Gastroesophageal sphincter (tissue), 4 donors: Measurements from ENCODE around the gene HELB. TPM values are rescaled to one million over a fixed set of nuclear protein-coding genes. Genes with fewer than 3 reads are reported as not detected.

Source experiments
- ATAC-seq: fragments of 150-250 bp; one replicate; pipeline ENCODE4 v1.9.1; 2016; ENCODE audit warnings: mild to moderate bottlenecking, moderate library complexity
- H3K27ac ChIP-seq, 4 donors: fragments of 200-600 bp; sonication (generic) in 3 of 4; 1 replicate in 3 of 4; 2 replicates in 1 of 4; pipeline ENCODE4 v1.5.1; 2016 to 2019
- H3K27me3 ChIP-seq: fragments of 200-600 bp; sonication (generic); one replicate; pipeline ENCODE4 v1.5.1; 2019
- H3K36me3 ChIP-seq, 2 donors: fragments of 200-600 bp; sonication (generic); one replicate each; pipeline ENCODE4 v1.5.1; 2019; ENCODE audit warnings: control low read depth in 1 of 2
- H3K4me1 ChIP-seq, 3 donors: fragments of 200-600 bp; sonication (generic); 1 replicate in 2 of 3; 2 replicates in 1 of 3; pipeline ENCODE4 v1.5.1; 2016 to 2019; ENCODE audit warnings: control low read depth in 2 of 3
- H3K4me3 ChIP-seq, 2 donors: fragments of 200-600 bp; sonication (generic); one replicate each; pipeline ENCODE4 v1.5.1; 2019; ENCODE audit warnings: mild to moderate bottlenecking in 1 of 2, moderate library complexity in 1 of 2
- H3K9me3 ChIP-seq, 3 donors: fragments of 200-600 bp; sonication (generic); one replicate each; pipeline ENCODE4 v1.5.1; 2017 to 2019; ENCODE audit warnings: control low read depth in 2 of 3
- CTCF ChIP-seq, 4 experiments: fragments of 200-600 bp in 2 of 4; fragments of 450-650 bp in 2 of 4; sonication (generic) in 1 of 4; IDR thresholded peaks; one replicate each; pipeline ENCODE4 v1.5.1; 2017 to 2019; ENCODE audit warnings: antibody characterized with exemption in 4 of 4, mild to moderate bottlenecking in 2 of 4, moderate library complexity in 2 of 4
- EP300 ChIP-seq: sonication (generic); formaldehyde crosslinking; IDR thresholded peaks from one replicate; pipeline ENCODE4 v1.6.1; 2017; ENCODE audit warnings: antibody characterized with exemption, mild to moderate bottlenecking
- POLR2A ChIP-seq, 2 donors: fragments of 450-650 bp; IDR thresholded peaks; one replicate each; pipeline ENCODE4 v1.6.1; 2017; ENCODE audit warnings: antibody characterized with exemption in 2 of 2, mild to moderate bottlenecking in 2 of 2, moderate library complexity in 1 of 2
- POLR2AphosphoS5 ChIP-seq: sonication (generic); formaldehyde crosslinking; IDR thresholded peaks from one replicate; pipeline ENCODE4 v1.6.1; 2017; ENCODE audit warnings: antibody characterized with exemption
- WGBS, 2 donors: methylation state at CpG; one replicate each; pipeline ENCODE4 v1.1.5; 2018; ENCODE audit warnings: low coverage in 1 of 2; 5-methylcytosine and 5-hydroxymethylcytosine counted together
- total RNA-seq, 4 donors: library from RNA; depleted of rRNA; stranded (reverse); fragments of >200 nt; gene quantifications; one replicate each; pipeline ENCODE4 v1.1.0, GENCODE V29; 2016

The HELB gene
- total RNA-seq, 4 donors from 2014 or later: 0.78 to 3.0 (median 1.5) TPM

GRCh38 chr12:66321435-66321834, 19.1 kb downstream of the HELB start:
- Histone ChIP-seq H3K4me1 (no peaks in the 10 kb centered on the region), H3K27ac (no peak overlapping the region), H3K36me3 (peaks cover 0 to 38% of the 10 kb centered on the region in 2 donors), H3K4me3 (no peak overlapping the region), H3K27me3 (no peaks in the 10 kb centered on the region), H3K9me3 (no peaks in the 10 kb centered on the region)
- no peak for ATAC-seq
- TF ChIP-seq POLR2AphosphoS5 (no peak), EP300 (no peak), POLR2A (IDR thresholded peaks at IDR 0.05) (no peak), CTCF (IDR thresholded peaks at IDR 0.05) (no peak)

GRCh38 chr12:66323017-66323416, 20.7 kb downstream of the HELB start:
- H3K36me3 ChIP-seq: peaks cover 0 to 42% of the 10 kb centered on the region in 2 donors
- no peak for ATAC-seq
- H3K4me1 ChIP-seq: no peaks in the 10 kb centered on the region
- 100% methylated on average over 1 of the region's 1 CpG; no CpG with 5 or more reads in 1 of the 2 donors for WGBS, 2 donors
- TF ChIP-seq CTCF (IDR thresholded peaks at IDR 0.05) (no peak), POLR2AphosphoS5 (no peak), EP300 (no peak), POLR2A (IDR thresholded peaks at IDR 0.05) (no peak)
- H3K27ac ChIP-seq: no peak overlapping the region
- H3K27me3 ChIP-seq: no peaks in the 10 kb centered on the region
- no peaks in the 10 kb centered on the region for H3K9me3 ChIP-seq
- no peak overlapping the region for H3K4me3 ChIP-seq

GRCh38 chr12:66329941-66330340, 27.6 kb downstream of the HELB start:
- TF ChIP-seq EP300 (no peak), POLR2A (IDR thresholded peaks at IDR 0.05) (no peak), POLR2AphosphoS5 (no peak), CTCF (IDR thresholded peaks at IDR 0.05) (no peak)
- Histone ChIP-seq H3K9me3 (no peaks in the 10 kb centered on the region), H3K4me3 (no peak overlapping the region), H3K4me1 (no peaks in the 10 kb centered on the region), H3K27ac (no peak overlapping the region), H3K36me3 (peaks cover 0 to 30% of the 10 kb centered on the region in 2 donors), H3K27me3 (no peaks in the 10 kb centered on the region)
- no peak for ATAC-seq
- WGBS, 2 donors: 83% methylated on average over 5 of the region's 5 CpGs

GRCh38 chr12:66331016-66331415, 28.7 kb downstream of the HELB start:
- Histone ChIP-seq H3K27ac (no peak overlapping the region), H3K4me3 (no peak overlapping the region), H3K36me3 (peaks cover 0 to 20% of the 10 kb centered on the region in 2 donors), H3K4me1 (no peaks in the 10 kb centered on the region), H3K27me3 (no peaks in the 10 kb centered on the region), H3K9me3 (no peaks in the 10 kb centered on the region)
- 90 to 98% methylated on average over 4 to 7 of the region's 13 CpGs for WGBS, 2 donors
- ATAC-seq: no peak
- no peak for TF ChIP-seq EP300
- no peak for TF ChIP-seq POLR2A (IDR thresholded peaks at IDR 0.05)
- no peak for TF ChIP-seq CTCF (IDR thresholded peaks at IDR 0.05)
- TF ChIP-seq POLR2AphosphoS5: no peak

GRCh38 chr12:66331814-66332213, 29.5 kb downstream of the HELB start:
- no peak for ATAC-seq

More at GRCh38 chr12:66331814-66332213, 29.5 kb downstream of the HELB start:
- Histone ChIP-seq H3K27ac (no peak overlapping the region), H3K4me1 (no peaks in the 10 kb centered on the region), H3K27me3 (no peaks in the 10 kb centered on the region), H3K4me3 (no peak overlapping the region), H3K9me3 (no peaks in the 10 kb centered on the region), H3K36me3 (peaks cover 0 to 12% of the 10 kb centered on the region in 2 donors)
- 89 to 100% methylated on average over 1 of the region's 1 CpG for WGBS, 2 donors
- no peak for TF ChIP-seq CTCF (IDR thresholded peaks at IDR 0.05)
- TF ChIP-seq EP300: no peak
- TF ChIP-seq POLR2A (IDR thresholded peaks at IDR 0.05): no peak
- TF ChIP-seq POLR2AphosphoS5: no peak
